ENCODE data around the gene NSFL1C.
"Not testable (repeated sequence)": the region's sequence is repeated elsewhere in the genome, so short reads cannot be mapped to it uniquely, and the experiment has no call there.

NSFL1C gene

GRCh38 chr20:1505361-1505760, 38.7 kb upstream of the NSFL1C start:
- no peak overlapping the region for H3K4me3 ChIP-seq (ENCODE audit: control insufficient read depth, low read depth, low read length)
- no peak for DNase-seq (ENCODE audit: low read depth)
- TF ChIP-seq, protein P1, sequence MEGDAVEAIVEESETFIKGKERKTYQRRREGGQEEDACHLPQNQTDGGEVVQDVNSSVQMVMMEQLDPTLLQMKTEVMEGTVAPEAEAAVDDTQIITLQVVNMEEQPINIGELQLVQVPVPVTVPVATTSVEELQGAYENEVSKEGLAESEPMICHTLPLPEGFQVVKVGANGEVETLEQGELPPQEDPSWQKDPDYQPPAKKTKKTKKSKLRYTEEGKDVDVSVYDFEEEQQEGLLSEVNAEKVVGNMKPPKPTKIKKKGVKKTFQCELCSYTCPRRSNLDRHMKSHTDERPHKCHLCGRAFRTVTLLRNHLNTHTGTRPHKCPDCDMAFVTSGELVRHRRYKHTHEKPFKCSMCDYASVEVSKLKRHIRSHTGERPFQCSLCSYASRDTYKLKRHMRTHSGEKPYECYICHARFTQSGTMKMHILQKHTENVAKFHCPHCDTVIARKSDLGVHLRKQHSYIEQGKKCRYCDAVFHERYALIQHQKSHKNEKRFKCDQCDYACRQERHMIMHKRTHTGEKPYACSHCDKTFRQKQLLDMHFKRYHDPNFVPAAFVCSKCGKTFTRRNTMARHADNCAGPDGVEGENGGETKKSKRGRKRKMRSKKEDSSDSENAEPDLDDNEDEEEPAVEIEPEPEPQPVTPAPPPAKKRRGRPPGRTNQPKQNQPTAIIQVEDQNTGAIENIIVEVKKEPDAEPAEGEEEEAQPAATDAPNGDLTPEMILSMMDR (IDR thresholded peaks at IDR 0.05; ENCODE audit: control insufficient read depth, insufficient read depth, low read depth, low read length, missing control alignments), result no peak

GRCh38 chr20:1503564-1504227, 37.0 kb upstream of the NSFL1C start:
- H3K4me3 ChIP-seq (ENCODE audit: control insufficient read depth, low read depth, low read length), result no peak overlapping the region
- DNase-seq (ENCODE audit: low read depth), result peak; percentile 84
- TF ChIP-seq, protein P1 (IDR thresholded peaks at IDR 0.05; ENCODE audit: control insufficient read depth, insufficient read depth, low read depth, low read length, missing control alignments), result peak; percentile 100

DNA sequence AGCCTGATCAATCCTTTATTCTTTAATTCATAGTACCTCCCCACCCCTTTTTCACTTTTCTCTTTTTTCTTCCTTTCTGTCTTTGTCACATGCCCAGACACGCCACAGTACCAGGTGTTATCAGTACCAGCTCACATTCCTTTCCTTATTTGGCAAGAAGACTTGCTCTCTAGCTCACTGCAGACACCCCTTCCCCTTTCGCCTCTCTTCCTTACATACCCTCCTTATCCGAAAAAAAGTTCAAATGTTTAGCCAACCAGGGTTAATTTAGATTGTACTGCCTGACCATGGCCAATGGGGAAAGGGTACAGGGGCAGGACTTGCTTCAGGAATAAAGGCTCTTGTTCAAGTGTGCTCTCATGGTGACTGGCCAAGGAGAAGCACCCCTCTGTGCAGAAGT, 33.8 kb upstream of the NSFL1C start:
- no peak overlapping the region for H3K4me3 ChIP-seq (ENCODE audit: control insufficient read depth, low read depth, low read length)
- DNase-seq (ENCODE audit: low read depth), result no peak
- TF ChIP-seq, protein P1 (IDR thresholded peaks at IDR 0.05; ENCODE audit: control insufficient read depth, insufficient read depth, low read depth, low read length, missing control alignments), result no peak

DNA sequence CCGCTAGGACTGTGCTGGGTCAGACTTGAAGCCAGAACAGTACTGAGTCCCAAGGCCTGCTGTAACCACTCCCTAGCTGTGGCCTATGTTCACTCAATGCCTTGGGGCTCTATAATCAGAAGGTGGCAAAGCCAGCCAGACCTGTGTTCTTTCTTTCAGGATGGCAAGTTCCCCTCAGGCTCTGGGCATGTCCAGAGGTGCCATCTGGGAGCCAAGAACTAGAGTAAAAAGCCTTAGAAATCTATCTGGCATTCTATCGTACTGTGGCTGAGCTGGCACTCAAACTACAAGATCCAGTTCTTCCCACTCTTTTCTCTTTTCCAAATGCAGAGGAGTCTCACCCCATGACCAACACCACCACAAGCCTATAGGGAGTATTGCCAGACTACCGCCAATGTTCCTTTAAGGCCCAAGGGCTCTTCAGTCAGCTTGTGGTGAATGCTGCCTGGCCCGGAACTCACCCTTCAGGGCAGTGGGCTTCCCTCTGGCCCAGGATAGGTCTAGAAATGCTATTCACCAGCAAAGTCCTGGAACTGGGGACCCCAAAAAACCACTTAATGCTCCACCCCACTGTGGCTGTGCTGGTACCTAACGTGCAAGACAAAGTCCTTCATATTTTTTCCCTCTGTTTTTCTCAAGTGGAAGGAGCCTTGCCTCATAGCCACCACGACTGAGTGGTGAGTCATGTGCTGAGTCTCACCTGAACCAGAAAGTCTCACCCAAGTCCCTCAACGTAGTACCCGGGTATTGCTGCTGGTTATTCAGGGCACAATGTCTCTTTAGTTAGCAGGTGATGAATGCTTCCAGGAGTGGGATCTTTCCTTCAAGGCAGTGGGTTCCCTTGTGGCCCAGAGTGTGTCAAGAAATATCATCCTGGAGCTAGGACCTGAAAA, 33.1 kb upstream of the NSFL1C start:
- H3K4me3 ChIP-seq (ENCODE audit: control insufficient read depth, low read depth, low read length), result no peak overlapping the region
- TF ChIP-seq, protein P1 (IDR thresholded peaks at IDR 0.05; ENCODE audit: control insufficient read depth, insufficient read depth, low read depth, low read length, missing control alignments), result no peak
- no peak for DNase-seq (ENCODE audit: low read depth)

DNA sequence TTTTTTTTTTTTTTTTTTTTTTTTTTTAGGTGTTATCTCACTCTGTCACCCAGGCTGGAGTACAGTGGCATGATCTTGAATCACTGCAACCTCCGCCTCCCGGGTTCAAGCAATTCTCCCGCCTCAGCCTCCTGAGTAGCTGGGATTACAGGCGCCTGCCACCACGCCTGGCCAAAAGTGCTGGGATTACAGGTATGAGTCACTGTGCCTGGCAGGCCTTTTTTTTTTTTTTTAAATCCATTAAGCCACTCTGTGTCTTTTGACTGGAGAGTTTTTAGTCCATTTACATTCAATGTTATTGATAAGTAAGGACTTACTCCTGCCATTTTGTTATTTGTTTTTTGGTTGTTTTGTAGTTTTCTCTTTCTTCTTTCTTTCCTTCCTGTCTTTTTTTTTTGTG, 30.7 kb upstream of the NSFL1C start:
- not testable (repeated sequence) for H3K4me3 ChIP-seq (ENCODE audit: control insufficient read depth, low read depth, low read length); DNase-seq (ENCODE audit: low read depth)

- DNase-seq (ENCODE audit: low read depth), result no peak
- TF ChIP-seq, protein P1 (IDR thresholded peaks at IDR 0.05; ENCODE audit: control insufficient read depth, insufficient read depth, low read depth, low read length, missing control alignments), result no peak
- no peak overlapping the region for H3K4me3 ChIP-seq (ENCODE audit: control insufficient read depth, low read depth, low read length)
Measured at GRCh38 chr20:1496930-1497329, 30.3 kb upstream of the NSFL1C start.

GRCh38 chr20:1494436-1494835, 27.8 kb upstream of the NSFL1C start:
- TF ChIP-seq, protein P1 (IDR thresholded peaks at IDR 0.05; ENCODE audit: control insufficient read depth, insufficient read depth, low read depth, low read length, missing control alignments), result no peak
- no peak for DNase-seq (ENCODE audit: low read depth)
- no peak overlapping the region for H3K4me3 ChIP-seq (ENCODE audit: control insufficient read depth, low read depth, low read length)

All from AG09309 (cell line).